Renal cortical epithelial cell (primary cell): ENCODE data around the gene RASAL2. TPM values are rescaled to one million over a fixed set of nuclear protein-coding genes. Genes with fewer than 3 reads are reported as not detected.
"Not testable (repeated sequence)": the region's sequence is repeated elsewhere in the genome, so short reads cannot be mapped to it uniquely, and the experiment has no call there.

Experiments
- DNase-seq: peaks from one replicate; pipeline ENCODE4 v3.0.0-alpha.2; 2011; ENCODE audit warnings: low read depth
- total RNA-seq: library from RNA; depleted of rRNA; stranded (reverse); fragments of >200 nt; gene quantifications from 2 replicates; pipeline ENCODE4 v1.2.3, GENCODE V29; 2014

RASAL2 gene
- total RNA-seq, 1 donor from 2014 or later: 28.6 TPM

DNA sequence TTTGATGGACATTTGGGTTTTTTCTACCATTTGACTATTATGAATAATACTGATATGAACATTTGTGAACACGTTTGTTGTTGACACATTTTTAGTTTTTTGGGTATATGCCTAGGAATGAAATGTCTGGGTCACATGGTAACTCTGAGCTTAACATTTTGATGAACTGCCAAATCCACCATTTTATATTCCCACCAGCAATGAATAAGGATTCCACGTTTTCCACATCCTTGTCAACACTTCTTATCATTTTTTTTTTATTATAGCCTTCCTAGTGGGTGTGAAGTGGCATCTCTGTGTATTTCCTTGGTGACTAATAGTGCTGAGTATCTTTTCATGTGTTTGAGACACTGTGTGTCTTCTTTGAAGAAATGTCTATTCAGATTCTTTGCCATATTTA lies 67.6 kb downstream of the RASAL2 start:
- no peak for DNase-seq

DNA sequence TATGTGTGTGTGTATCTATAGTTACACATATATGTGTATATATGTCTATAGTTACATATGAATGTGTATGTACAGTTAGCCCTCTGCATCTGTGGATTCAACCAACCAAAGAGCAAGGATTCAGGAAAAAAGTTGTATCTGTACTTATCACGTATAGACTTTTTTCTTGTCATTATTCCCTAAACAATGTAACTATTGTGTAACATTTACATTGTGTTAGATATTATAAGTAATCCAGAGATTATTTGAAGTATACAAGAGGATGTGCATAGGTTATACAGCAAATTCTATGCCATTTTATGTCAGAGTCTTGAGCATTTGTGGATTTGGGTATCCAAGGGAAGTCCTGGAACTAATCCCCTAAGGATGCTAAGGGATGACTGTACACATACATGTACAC lies 71.3 kb downstream of the RASAL2 start:
- DNase-seq: no peak

DNA sequence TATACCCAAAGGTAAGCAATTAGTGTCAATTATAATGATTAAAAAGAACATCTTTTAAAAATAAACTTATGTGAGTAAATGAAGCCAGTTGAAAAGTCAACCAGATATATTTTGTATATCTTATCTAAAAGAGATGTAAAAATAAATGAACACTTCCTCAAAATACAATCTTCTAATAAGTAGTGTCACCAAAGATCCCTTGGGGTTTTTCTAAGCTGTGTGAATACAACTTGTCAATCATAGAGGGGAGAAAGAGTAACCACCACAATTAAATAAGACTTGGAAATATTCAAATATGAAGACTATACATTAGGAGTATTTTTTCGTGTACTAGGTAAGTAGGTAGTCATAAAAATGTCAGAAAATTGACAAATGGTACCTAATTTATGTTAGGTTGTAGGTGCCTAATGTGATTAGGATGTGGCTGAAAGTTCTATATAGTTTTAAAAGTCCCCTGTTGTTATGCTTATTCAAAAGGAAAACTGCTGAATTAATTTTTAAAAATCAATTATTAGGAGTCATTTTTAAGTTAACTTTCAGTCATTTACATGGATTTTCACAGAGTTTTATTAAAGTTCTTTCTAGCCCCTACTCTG lies 72.6 kb downstream of the RASAL2 start:
- no peak for DNase-seq

DNA sequence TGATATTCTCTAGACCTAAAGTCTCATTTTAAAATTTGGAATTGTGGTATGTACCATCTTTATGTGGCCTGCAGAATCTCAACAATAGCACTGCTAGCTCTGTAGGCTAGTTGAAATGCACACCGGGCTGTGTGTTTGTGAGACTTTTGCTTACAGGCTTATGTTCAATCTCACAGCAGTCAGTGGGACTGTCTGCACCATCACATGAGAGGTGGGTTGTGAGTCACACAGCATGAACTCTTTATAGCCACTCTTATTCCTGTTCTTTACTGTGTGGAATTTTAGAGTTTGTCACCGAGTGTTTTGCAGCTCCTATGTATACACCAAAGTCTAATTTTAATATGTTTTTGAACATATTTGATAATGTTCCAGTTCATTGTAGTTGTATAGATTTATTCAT lies 74.6 kb downstream of the RASAL2 start:
- DNase-seq: peak; percentile 79

DNA sequence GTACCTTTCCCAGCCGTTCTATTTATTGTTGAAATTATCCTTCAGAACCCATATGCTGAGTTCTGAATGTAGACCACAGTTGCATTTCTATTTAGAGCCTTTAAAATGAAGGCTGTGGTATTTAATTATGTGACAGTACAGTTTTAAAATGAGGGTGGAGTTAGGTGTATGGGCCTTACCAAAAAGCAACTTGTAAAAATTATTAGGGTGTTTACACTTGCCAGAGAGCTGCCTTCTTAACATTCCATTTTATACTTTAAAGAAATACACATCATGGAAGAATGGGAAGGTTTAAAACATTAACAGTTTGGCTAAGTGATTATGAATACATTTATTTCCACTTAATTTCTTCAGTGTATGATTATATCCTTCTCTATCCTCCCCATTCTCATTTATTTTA lies 75.7 kb downstream of the RASAL2 start:
- DNase-seq: no peak

DNA sequence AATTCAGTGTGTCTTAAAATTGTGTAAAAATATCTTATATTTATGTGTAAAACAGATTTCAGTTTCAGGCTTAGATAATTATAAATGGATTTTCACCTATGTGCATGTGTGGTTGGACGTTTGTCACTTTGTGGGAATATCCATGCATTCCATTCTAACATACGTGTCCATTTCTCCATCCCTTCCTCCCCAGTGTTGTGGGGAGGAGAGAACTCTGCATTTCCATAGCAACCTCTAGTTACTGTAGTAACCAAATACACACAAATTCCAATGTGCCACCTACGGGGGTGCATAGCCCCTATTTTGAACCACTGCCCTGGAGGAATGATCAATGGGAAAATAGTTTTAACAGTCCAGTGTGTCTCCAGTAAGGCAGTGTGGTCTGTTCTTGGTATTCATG lies 79.0 kb downstream of the RASAL2 start:
- peak; percentile 63 for DNase-seq

DNA sequence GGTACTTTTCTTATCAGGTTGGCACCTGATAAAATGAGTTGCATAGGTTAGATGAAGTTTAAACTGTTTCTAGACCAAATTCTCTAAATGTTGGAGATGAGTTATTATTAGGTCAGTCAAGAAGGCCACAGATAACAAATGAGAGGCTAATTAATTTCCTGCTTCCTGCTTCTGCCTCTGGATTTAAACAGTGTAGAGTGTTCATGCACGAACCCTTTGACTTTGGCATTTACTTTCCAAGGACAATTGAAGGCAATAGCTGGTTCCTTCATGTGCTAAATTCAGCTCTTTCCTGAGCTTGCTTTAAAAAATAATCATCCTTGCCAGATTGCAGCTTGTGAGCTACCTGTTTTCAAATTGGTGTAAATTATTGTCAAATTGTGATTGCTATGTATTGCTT lies 80.6 kb downstream of the RASAL2 start:
- no peak for DNase-seq

DNA sequence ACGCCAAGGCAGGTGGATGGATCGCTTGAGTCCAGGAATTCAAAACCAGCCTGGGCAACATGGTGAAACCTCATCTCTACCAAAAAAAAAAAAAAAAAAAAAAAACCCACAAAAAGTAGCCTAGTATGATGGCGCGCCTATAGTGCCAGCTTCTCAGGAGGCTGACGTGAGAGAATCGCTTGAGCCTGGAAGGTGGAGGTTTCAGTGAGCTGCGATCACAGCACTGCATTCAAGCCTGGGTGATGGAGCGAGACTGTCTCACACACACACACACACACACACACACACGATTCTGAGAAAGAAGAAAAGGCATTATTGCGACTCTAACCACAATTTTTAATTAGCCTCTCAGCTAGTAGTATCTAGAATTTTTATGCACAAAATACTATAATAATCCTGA lies 86.5 kb downstream of the RASAL2 start:
- no peak for DNase-seq

DNA sequence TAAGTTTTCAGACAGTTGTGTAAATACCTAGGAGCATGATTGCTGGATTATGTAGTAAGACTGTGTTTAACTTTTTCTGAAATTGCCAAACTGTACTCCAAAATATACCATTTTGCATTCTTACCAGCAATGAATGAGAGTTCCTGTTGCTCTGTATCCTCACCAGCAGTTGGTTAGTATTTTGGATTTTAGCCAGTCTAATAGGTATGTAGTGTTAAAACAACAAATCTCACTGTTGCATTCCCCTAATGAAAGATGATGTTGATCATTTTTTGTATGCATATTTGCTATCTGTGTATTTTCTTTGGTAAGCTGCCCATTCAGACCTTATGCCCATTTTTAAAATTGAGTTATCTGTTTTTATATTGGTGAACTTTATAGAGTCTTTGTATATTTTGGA lies 89.9 kb downstream of the RASAL2 start:
- no peak for DNase-seq

DNA sequence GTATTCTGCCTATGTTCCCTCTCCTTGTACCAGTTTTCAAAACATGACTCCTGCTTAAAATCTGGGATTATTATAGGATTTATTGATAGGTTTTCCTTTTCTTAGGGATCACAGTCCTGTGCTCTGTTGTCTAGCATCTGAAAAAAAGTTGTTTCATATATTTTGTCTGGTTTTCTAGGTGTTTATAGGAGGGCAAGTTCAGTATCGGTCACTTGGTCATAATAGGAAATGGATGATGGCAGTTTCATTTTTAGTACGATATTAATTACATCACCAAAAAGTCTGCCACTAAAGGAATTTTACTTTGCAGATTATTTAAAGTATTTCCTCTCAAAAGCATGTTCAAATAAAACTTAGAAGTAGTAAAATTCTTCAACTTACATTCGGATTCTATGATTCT lies 94.4 kb downstream of the RASAL2 start:
- DNase-seq: no peak

DNA sequence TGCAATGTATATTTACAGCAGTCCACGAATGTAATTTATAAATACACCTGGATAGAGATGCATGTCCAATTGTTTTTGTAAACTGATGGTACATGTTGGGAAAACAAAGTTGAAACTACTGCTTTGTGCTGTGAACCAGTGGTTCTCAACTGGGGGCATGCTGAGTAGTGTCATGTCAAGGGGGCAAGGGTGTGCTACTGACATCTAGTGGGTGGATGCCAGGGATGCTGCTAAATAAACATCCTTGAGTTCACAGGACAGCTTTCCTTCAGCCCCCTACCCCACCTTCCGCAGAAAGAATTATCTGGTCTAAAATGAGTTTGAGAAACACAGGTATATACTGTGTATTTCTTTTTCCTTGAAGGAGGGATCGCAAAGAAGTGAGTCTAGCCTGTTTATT lies 95.9 kb downstream of the RASAL2 start:
- peak; percentile 34 for DNase-seq

DNA sequence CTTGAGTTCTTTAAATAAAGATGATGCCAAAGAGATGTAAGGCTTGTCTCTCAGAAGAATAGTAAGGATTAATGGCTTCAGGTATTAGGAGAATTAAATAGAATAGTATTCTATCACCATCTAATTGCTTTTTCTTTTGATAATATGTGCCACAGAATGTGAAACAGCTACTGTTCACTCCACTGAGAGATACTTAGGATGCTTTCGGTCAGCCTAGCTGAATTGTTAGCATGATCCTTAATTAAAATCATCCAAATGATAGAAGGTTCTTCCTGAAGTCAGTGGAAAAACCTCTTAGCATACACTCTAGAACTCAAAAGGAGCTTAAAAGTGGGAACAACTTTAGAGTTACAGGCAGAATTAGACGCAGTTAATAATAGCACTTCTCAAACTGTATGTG lies 97.0 kb downstream of the RASAL2 start:
- no peak for DNase-seq

DNA sequence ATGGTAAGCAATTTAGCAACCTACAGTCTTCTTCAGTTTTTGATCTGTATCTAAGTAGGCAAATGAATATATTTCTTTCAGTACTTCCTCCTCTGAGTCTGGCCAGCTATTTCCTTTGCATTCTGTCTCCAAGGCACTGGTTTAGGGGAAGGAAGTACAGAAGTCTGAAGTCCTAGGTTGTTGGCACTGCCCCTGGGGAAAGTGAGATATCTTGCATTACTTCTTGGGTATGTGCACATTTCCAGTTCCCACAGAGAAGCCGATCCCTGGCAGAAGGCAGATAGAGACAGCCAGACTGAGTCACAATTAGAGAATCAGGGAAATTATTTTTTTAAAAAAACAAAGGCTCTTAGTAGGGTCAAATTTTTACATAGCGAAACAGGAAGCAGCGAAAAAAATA lies 98.8 kb downstream of the RASAL2 start:
- peak; percentile 81 for DNase-seq

DNA sequence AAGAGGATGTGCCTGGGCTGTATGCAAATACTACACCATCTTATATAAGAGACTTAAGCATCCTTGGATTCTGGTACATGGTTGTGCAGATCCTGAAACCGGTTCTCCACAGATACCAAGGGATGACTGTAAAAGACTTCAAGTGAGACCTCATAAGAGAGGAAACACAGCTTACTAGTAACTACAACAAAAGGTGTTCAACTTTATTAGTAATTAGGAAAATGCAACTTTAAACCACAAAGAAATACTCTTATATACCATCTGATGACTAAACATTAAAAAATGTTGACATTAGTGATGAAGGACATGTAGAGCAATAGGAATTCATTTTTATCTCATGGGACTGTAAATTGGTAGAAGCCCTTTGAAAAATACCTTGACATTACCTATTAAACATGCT lies 102.7 kb downstream of the RASAL2 start:
- peak; percentile 11 for DNase-seq

DNA sequence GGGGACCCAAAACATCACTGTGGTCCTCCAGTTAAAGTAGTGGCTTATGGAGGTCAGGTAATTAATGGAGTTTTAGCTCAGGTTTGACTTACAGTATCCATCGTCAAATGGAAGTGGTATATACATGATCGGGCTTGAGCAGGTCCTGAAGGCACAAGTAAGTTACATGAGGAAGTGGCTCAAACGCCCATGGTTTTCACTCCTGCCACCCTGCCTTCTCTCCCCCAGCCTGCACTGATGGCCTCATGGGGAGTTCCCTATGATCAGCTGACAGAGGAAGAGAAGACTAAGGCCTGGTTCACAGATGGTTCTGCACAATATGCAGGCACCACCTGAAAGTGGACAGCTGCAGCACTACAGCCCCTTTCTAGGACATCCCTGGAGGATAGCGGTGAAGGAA lies 108.2 kb downstream of the RASAL2 start:
- DNase-seq: not testable (repeated sequence)

DNA sequence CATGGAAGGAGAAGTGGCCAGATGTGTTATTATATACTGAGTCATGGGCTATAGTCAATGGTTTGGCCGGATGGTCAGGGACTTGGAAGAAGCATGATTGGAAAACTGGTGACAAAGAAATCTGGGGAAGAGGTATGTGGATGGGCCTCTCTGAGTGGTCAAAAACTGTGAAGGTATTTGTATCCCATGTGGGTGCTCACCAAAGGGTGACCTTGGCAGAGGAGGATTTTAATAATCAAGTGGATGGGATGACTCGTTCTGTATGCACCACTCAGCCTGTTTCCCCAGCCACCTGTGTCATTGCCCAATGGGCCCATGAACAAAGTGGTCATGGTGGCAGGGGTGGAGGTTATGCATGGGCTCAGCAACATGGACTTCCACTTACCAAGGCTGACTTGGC lies 108.6 kb downstream of the RASAL2 start:
- DNase-seq: not testable (repeated sequence)

DNA sequence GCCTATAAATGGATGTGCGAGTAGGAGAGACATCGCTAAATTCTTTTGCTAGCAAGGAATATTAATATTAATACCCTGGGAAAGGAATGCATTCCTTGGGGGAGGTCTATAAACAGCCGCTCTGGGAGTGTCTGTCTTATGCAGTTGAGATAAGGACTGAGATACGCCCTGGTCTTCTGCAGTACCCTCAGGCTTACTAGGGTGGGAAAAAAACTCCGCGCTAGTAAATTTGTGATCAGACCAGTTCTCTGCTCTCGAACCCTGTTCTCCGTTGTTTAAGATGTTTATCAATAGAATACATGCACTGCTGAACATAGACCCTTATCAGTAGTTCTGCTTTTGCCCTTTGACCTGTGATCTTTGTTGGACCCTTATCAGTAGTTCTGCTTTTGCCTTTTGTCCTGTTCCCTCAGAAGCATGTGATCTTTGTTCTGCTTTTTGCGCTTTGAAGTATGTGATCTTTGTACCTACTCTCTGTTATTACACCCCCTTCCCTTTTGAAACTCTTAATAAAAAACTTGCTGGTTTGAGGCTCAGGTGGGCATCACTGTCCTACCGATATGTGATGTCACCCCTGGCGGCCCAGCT lies 114.5 kb downstream of the RASAL2 start:
- not testable (repeated sequence) for DNase-seq

DNA sequence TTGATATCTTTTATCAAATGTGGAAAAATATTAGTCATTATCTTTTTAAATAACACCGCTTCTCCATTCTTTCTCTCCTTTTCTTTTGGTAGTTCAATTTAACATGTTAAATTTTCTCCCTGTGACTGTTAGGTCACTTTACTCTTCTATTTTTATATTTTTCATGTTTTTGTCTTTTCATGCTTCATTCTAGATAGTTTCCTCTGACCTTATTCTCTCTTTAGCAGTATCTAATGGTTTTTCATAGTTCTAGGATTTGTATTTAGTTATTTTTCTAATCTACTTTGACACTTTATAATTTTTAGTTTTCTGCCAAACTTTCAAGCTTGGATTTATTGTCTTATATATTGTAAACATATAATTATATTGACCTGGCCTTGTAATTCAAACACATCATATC lies 116.0 kb downstream of the RASAL2 start:
- no peak for DNase-seq

DNA sequence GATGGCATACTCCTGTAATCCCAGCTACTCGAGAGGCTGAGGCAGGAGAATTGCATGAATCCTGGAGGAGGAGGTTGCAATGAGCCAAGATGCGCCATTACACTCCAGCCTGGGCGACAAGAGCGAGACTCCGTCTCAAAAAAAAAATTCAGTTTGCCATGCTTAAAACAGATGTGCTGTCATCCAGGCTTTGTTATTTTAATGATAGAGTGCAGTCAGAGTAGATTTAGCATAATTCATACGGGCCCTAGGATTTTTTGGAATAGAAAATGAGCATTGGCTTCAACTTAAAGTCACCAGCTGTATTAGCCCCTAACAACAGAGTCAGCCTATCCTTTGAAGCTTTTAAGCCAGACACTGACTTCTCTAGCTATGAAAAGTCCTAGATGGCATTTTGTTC lies 124.6 kb downstream of the RASAL2 start:
- no peak for DNase-seq

DNA sequence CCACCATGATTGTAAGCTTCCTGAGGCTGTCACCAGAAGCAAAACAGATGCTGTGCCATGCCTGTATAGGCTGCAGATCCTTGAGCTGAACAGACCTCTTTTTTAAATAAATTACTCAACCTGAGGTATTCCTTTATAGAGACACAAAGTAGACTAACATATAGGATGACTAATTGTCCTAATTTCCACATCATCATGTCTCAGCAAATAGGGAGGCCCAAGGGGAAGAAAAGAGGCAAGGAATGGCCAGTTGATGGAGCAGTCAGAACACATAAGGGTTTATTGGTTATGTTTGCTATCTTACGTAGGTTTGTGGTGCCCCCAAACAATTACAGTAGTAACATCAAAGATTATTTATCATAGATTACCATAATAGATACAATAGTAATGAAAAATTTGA lies 126.2 kb downstream of the RASAL2 start:
- no peak for DNase-seq

DNA sequence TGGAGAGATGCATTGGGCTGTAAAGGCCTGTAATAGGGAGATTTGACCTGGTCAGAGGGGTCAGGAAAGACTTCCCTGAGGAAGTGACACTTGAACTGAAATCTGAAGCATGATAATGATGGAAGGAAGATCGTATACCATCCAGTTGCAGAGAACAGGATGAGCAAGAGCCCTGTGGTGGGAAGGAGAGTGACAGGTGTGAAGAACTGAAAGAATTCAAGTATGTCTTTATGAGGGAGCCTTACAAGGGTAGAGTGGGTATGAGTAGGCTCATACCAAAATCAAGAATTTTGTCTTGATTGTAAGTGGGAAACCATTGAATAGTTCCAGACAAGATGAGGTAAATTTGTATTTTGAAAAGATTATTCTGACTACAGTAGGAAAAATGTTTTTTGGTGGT lies 129.4 kb downstream of the RASAL2 start:
- no peak for DNase-seq

DNA sequence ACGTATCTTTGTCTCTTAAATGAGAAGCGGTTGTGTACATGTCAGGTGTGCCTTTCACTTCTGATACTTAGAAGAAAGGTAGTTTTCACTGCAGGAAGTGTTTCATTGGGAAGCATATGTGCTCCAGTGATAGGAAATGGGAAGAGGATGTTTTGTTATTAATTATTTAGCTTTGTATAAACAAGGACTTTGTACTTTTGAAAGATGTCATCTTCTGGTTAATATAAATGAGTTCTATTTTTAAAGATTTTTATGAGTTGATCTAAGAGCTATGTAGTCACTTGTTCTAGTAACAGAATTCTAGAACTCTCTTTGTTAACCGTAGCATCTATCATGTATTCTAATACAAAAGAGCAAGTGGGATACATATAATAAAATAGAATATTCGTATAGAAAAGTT lies 130.5 kb downstream of the RASAL2 start:
- no peak for DNase-seq

DNA sequence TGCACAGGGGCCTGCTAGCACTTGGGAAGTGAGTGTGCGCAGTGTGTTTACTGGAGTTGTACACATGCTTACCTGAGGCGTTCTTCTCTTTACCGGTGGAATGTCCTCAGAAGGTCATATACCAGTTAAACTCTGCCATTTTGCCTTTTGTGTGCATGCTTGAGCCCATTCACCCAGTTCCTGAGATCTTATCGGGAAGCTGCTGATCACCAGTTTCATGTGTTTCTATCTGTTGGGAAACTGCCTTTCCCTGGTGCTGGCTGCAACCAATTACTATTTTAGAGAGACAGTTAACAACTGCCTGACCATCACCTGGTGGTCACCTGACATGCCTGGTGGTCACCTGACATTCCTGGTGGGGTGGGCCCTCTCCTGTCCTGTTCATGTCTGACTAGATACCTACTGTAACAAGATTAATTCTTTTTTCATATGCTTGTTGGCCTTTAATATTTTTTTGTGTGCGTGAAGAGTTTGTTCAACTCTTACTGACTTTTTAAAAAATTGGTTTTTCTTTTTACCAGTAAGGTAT lies 137.0 kb downstream of the RASAL2 start:
- no peak for DNase-seq

DNA sequence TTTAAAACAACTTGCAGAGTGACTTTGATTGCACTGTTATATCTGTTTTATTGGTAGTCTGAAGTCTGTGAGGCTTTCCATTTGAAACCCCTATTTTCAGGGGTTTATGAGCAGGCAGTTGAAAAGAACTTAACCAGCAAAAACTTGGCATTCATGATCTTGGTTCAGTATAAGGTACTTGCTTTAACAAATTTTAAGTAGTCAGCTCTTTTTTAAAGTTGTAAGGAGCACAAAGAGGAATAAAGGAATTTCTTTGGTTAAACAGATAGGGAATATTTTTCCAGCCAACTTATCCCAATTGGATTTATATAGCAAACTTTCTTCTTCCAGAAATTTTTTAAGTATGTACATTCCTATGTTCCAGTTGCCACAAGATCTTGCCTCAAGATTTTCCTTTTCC lies 138.2 kb downstream of the RASAL2 start:
- DNase-seq: no peak
